Measurements from ENCODE around the gene IGLON5. TPM values are rescaled to one million over a fixed set of nuclear protein-coding genes. Genes with fewer than 3 reads are reported as not detected.

The IGLON5 gene
- polyA plus RNA-seq, 3 donors = 0.05 TPM; not detected in 2

DNA sequence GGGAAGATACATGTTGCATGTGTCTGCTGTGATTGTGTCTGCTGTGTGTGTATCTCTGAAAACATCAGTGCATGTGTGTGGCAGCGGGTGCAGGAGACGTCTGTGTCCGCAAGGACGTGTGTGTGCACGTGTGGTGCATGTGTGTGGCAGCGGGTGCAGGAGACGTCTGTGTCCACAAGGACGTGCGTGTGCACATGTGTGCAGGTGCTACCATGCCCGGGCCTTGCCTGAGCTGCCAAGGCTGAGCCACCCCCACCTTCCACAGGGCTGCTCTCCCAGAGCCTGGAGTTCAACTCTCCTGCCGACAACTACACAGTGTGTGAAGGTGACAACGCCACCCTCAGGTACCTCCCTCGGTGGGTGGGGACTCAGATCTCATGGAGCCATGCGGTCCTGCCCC, 10.4 kb downstream of the IGLON5 start:
- Mint-ChIP-seq H3K27ac (no peak overlapping the region), H3K36me3 (no peaks in the 10 kb centered on the region), H3K4me1 (peaks cover 19% of the 10 kb centered on the region), H3K9me3 (peaks cover 0 to 10% (median 0%) of the 10 kb centered on the region in 7 donors), H3K4me3 (no peak overlapping the region), H3K27me3 (ENCODE audit: low read depth in 3 of 3) (peaks cover 36 to 49% (median 44%) of the 10 kb centered on the region in 3 donors)
- 91% methylated on average over 8 of the region's 14 CpGs for WGBS (ENCODE audit: insufficient coverage)
- Histone ChIP-seq H3K4me3 (replicated peaks in 1 of 3; ENCODE audit: low read depth in 2 of 3, low read length in 3 of 3) (no peak overlapping the region), H3K4me2 (replicated peaks; ENCODE audit: extremely low read depth, low read length, poor library complexity, severe bottlenecking) (no peak overlapping the region), H4K20me1 (ENCODE audit: insufficient read depth, low read length) (no peaks in the 10 kb centered on the region), H3K27me3 (ENCODE audit: control insufficient read depth in 2 of 2, insufficient read depth in 2 of 2, low read length in 2 of 2) (peaks cover 5 to 25% of the 10 kb centered on the region in 2 donors), H3K4me1 (ENCODE audit: control insufficient read depth in 1 of 2, insufficient read depth in 2 of 2, low read length in 2 of 2) (peaks cover 0 to 11% of the 10 kb centered on the region in 2 donors), H3K9ac (ENCODE audit: insufficient read depth, low read length, poor library complexity, severe bottlenecking) (no peak overlapping the region), H3K27ac (ENCODE audit: low read depth in 1 of 2, low read length in 2 of 2) (no peak overlapping the region), H3K9me3 (replicated peaks in 1 of 2; ENCODE audit: control insufficient read depth in 1 of 2, insufficient read depth in 1 of 2, low read length in 2 of 2) (no peaks in the 10 kb centered on the region), H3K36me3 (replicated peaks in 1 of 2; ENCODE audit: control insufficient read depth in 1 of 2, insufficient read depth in 2 of 2, low read length in 2 of 2) (no peaks in the 10 kb centered on the region), H3K79me2 (ENCODE audit: insufficient read depth, low read length) (no peaks in the 10 kb centered on the region), H2AFZ (ENCODE audit: insufficient read depth, low read depth, low read length, poor library complexity, severe bottlenecking) (no peak overlapping the region)
- no peak for DNase-seq
- TF ChIP-seq, protein P1, sequence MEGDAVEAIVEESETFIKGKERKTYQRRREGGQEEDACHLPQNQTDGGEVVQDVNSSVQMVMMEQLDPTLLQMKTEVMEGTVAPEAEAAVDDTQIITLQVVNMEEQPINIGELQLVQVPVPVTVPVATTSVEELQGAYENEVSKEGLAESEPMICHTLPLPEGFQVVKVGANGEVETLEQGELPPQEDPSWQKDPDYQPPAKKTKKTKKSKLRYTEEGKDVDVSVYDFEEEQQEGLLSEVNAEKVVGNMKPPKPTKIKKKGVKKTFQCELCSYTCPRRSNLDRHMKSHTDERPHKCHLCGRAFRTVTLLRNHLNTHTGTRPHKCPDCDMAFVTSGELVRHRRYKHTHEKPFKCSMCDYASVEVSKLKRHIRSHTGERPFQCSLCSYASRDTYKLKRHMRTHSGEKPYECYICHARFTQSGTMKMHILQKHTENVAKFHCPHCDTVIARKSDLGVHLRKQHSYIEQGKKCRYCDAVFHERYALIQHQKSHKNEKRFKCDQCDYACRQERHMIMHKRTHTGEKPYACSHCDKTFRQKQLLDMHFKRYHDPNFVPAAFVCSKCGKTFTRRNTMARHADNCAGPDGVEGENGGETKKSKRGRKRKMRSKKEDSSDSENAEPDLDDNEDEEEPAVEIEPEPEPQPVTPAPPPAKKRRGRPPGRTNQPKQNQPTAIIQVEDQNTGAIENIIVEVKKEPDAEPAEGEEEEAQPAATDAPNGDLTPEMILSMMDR (IDR thresholded peaks at IDR 0.05) = no peak
- intact Hi-C loops (cut with micrococcal nuclease) = no loop called here

DNA sequence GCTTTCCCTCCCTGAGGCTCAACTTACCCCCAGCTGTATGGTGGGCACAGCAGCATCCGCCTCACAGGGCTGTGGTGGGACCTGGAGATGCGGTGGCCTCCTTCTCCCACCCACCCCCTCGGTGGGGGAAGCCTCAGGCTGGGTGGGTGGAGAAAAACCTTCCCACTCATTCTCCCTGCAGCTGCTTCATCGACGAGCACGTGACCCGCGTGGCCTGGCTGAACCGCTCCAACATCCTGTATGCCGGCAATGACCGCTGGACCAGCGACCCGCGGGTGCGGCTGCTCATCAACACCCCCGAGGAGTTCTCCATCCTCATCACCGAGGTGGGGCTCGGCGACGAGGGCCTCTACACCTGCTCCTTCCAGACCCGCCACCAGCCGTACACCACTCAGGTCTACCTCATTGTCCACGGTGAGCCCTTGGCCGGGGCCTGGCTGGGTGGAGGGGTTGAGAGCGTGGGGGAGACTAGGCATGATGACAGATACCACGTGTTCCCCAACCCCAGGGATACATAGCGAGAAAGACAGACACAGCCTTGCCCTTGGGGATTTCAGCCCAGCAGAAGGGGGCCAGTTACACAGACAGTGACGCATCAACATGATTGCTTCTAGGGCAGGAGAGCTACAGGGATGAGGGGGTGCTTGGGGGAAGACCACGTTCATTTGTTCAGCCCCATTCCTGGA, 12.2 kb downstream of the IGLON5 start:
- H3K4me1 Mint-ChIP-seq = peaks cover 28% of the 10 kb centered on the region
- Histone ChIP-seq H3K27ac (ENCODE audit: low read depth in 1 of 2, low read length in 2 of 2) (no peak overlapping the region), H3K4me3 (replicated peaks in 1 of 3; ENCODE audit: low read depth in 2 of 3, low read length in 3 of 3) (no peak overlapping the region), H2AFZ (ENCODE audit: insufficient read depth, low read depth, low read length, poor library complexity, severe bottlenecking) (no peak overlapping the region), H4K20me1 (ENCODE audit: insufficient read depth, low read length) (no peaks in the 10 kb centered on the region), H3K9me3 (replicated peaks in 1 of 2; ENCODE audit: control insufficient read depth in 1 of 2, insufficient read depth in 1 of 2, low read length in 2 of 2) (no peaks in the 10 kb centered on the region), H3K79me2 (ENCODE audit: insufficient read depth, low read length) (no peaks in the 10 kb centered on the region), H3K9ac (ENCODE audit: insufficient read depth, low read length, poor library complexity, severe bottlenecking) (no peak overlapping the region), H3K27me3 (ENCODE audit: control insufficient read depth in 2 of 2, insufficient read depth in 2 of 2, low read length in 2 of 2) (peaks cover 12 to 41% of the 10 kb centered on the region in 2 donors), H3K4me1 (ENCODE audit: control insufficient read depth in 1 of 2, insufficient read depth in 2 of 2, low read length in 2 of 2) (peaks cover 13 to 28% of the 10 kb centered on the region in 2 donors), H3K4me2 (replicated peaks; ENCODE audit: extremely low read depth, low read length, poor library complexity, severe bottlenecking) (no peak overlapping the region), H3K36me3 (replicated peaks in 1 of 2; ENCODE audit: control insufficient read depth in 1 of 2, insufficient read depth in 2 of 2, low read length in 2 of 2) (no peaks in the 10 kb centered on the region)
- DNase-seq = no peak
- 76% methylated on average over 14 of the region's 29 CpGs for WGBS (ENCODE audit: insufficient coverage)
- H3K9me3 Mint-ChIP-seq = peaks cover 0 to 19% (median 3%) of the 10 kb centered on the region in 7 donors
- peaks cover 2% of the 10 kb centered on the region in 2 donors for H3K36me3 Mint-ChIP-seq
- H3K27me3 Mint-ChIP-seq (ENCODE audit: low read depth in 3 of 3) = peaks cover 46 to 62% (median 56%) of the 10 kb centered on the region in 3 donors
- peak overlapping the region in 1 of 2 donors; percentile 10 for H3K4me3 Mint-ChIP-seq
- intact Hi-C loops (cut with micrococcal nuclease) = no loop called here
- TF ChIP-seq, protein P1 (IDR thresholded peaks at IDR 0.05) = no peak
- H3K27ac Mint-ChIP-seq = peak overlapping the region in 2 of 7 donors; percentile 2 to 6
